DMS53 treated with DMSO at 0.1 percent for 48 hours (cell line): ENCODE measurements around the gene ZBTB48.
A peak's percentile ranks its signal among the peaks of the same experiment; 100 is the strongest.
"Not testable (repeated sequence)": the region's sequence is repeated elsewhere in the genome, so short reads cannot be mapped to it uniquely, and the experiment has no call there.

Source experiments
- DNase-seq: peaks from one replicate; lab custom pipeline; 2025; ENCODE audit not compliant: unreplicated experiment; lab: John Stamatoyannopoulos, UW

The ZBTB48 gene

DNA sequence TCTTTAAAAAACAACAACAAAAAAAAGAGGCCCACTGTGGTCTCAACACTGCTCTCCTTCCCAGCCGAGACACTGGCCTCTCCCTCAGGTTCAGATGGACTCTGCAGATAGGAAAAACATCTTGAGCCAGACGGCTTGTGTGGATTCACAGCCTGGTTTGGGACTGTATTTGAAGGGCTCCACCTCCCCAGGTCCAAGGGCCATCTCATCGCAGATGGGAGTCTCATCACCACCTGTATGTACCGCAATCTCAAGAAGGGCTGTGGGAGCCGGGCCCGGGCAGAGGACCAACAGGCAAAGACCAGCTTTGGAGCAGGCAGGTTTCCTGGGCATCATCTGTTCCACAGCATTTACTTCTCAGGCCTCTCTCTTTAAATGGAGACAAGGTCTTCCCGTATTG is 10.3 kb downstream of the ZBTB48 start:
- DNase-seq: no peak

DNA sequence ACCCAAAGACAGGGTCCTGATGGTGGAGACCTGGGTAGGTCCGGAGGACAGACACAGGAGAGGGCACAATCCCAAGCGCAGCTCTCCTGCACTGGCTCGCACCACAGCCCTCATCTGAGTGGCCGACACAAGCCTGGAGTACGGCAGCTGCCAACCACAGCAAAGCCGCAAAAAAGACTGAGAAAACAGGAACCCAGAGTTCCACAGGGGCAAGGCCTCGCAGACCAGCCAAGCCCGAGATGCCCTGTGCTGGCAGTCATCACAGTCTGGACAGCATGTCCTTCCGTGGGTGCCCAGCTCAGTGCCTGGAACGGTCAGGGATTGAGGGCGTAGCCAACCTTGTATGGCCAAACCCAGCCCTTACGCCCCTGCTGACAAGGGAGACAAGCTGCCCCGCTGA is 11.4 kb downstream of the ZBTB48 start:
- no peak for DNase-seq

DNA sequence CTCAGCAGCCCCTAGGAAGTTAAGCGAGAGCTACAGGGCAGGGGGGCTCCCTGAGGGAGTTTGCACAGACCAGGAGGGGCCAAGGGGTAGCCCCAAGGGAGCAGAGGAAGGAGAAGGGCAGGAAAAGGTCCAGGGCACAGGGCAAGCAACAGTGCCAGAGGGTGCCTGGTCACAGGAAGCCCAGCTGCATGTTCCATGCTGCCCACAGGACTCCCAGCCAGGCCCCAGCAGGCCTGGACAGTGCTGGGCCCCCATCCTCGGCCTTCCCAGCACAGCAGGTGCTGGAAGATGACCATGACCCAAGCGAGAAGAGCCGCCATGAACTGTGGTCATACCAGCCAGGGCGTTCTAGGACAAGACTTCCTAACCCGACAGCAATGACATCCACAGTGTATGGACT is 11.8 kb downstream of the ZBTB48 start:
- DNase-seq: no peak

DNA sequence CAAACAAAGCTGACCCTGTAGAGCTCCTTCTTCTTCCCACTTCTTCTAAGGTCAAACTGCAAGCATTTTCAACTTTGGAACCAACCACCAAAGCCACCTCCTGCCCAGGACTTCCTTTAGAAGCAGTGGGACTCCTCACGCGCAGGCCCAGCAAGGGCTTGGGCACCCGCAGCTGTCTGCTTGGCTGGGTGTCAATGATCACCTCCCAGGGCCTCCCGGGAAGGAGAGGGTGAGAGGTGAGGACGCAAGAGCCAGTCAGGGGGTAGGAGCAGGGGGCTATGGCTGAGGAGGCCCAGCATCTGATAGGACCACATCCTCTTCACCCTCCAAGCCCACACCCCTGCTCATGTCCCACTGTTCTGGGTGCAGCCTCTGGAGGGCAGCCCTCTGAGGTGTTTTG is 12.6 kb downstream of the ZBTB48 start:
- no peak for DNase-seq

DNA sequence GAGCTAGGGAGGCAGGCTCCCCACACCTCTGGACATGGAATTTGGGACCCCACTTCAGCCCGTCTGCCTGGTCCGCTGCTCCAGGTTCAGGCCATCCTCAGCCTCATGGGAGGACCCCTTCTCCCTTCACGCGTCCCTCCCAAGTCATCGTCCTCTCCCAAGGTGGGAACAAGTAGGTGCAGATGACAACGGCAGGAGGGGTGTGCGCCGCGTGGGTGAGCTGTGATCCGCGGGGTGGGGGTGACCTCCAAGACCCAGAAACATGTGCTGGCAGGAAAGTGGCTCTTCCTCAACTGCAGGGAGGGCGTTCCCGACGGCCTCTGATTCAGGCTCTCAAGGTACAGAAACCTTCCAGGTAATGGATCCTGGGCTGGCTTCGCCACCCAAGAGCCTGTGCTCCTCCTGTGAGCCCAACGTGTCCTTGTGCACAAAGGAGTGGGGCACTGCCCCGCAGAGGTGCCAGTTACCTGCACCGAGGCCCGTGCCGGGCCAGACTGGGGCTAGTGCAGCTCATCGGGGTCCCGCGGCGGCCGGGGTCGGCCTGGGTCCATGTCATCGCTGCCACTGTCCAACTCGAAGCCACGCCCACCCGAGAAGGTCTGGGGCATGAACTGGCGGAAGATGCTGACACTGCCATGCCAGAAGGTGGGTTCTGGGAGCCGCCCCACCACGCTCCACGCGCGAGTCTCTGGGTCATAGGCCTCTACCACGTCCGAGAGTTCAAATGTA is 13.2 kb downstream of the ZBTB48 start:
- DNase-seq: no peak

DNA sequence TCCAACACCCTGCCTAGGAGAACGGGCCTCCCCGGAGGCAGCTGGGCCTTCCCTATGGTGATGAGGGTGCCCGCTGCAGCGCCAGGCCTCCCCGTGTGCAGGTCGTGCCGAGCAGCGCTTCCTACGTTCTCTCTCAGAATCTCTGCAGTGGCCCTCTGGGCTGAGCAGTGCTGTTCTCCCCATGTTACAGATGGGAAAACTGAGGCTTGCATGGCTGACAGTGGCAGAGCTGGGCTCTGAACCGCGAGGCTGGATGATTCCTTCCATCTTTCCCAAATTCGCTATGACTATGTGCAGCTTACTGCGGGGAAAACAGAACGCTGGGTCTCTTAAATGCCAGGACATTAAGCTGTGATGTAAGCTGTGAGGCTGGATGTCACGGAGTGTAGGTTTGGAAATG is 14.0 kb downstream of the ZBTB48 start:
- no peak for DNase-seq

DNA sequence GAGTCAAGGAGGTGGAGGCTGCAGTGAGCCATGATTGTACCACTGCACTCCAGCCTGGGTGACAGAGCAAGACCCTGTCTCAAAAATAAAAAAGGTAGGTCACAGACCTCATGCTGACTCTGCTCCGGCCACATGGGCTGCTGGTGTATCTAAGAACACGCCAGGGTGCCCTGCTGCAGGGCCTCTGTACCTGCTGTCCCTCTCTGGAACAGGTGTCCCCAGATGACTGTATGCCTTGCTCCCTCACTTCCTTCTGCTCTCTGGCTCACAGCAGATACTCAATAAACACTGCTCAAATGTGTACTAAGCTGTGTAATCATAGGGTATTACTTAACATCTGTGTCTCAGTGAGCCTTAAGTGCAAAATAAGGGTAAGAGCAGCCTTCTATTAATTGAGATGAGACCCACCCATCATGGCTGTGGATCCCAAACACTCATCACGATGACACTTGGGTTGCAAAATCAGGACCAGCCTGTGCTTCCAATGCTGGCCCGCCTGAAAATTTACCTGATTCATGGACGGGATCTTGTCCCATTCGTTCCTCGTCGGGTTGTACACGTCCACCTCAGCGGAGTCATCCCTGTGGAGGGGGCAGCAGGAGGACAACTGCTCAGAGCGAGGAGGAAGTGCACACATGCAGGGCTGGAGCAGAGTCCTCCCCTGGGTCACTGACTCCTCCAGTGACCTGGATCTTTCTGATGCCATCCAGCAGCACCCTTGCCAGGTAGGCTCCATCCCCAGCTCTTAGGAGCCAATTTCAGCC is 15.4 kb downstream of the ZBTB48 start:
- no peak for DNase-seq

DNA sequence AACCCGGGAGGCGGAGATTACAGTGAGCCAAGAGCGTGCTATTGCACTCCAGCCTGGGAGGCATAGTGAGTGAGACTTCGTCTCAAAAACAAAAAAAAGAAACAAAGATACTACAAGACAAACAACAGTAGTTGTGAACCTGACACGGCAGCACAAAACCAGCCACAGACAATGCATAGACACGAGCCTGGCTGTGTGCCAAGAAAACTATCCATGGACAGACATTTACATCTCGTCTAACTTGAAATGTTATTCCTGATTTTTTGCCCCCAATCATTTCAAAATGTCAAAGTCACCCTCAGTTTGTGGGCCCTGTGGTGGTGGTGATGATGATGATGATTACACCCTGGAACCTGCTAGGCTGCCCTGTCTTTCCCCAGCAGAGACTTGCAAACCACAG is 16.6 kb downstream of the ZBTB48 start:
- DNase-seq: no peak

DNA sequence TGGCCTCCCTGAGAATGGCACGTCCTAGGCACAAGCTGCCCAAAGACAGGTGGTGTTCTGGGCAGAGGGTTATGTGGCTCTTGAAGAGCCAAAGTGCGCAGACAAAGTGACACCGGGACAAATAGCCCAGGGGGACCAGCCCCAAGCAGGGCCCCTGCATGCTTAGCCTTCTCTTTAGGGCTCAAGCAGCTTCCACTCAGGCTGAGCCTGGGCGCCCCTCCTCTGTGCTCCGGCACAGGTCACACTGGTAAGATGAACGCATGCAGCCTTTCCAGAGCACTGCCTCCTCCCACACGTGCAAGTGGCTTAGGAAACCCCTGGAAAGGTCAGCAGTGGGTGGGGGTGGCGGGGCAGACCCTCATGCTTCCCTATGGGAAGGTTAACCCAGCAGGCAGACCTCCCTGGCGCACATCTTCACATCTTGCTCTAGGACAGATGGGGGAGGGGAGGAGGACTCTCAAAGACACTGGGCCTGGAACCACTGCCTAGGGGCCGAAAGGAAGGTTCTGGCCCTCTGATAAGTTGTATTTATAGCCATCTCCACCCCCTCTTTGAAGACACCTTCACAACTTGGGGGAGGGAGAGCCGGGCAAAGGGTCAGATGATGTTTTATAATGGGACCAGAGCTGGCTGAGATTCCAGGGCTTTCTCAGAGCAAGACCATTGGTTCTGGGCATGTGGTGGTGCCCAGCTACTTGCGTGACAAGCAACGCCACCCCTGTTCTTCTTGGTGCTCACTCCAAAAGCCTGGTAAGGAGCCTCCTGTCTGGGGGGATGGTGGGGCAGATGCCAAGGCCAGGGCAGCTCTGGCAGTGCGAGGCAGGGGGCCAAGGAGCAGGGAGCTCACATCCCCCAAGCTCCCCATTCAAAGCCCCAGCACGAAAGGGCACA is 17.3 kb downstream of the ZBTB48 start:
- no peak for DNase-seq

DNA sequence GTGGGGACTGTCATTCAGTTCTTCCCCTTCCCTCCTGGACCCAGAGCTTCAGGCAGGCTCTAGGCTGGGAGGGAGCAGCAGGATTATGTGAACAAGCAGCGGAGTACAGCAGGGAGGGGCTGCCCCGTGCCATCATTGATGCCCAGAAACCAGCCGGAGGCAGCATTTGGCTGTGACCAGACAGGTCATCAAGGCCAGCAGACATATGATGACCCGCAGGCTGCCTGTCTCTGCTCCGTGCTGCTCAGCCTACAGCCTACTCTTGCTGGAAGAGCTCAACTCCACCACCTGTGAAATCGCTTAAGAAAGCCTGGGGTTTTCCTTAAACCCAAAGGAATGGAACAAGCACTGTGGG is 18.0 kb downstream of the ZBTB48 start:
- DNase-seq: no peak

DNA sequence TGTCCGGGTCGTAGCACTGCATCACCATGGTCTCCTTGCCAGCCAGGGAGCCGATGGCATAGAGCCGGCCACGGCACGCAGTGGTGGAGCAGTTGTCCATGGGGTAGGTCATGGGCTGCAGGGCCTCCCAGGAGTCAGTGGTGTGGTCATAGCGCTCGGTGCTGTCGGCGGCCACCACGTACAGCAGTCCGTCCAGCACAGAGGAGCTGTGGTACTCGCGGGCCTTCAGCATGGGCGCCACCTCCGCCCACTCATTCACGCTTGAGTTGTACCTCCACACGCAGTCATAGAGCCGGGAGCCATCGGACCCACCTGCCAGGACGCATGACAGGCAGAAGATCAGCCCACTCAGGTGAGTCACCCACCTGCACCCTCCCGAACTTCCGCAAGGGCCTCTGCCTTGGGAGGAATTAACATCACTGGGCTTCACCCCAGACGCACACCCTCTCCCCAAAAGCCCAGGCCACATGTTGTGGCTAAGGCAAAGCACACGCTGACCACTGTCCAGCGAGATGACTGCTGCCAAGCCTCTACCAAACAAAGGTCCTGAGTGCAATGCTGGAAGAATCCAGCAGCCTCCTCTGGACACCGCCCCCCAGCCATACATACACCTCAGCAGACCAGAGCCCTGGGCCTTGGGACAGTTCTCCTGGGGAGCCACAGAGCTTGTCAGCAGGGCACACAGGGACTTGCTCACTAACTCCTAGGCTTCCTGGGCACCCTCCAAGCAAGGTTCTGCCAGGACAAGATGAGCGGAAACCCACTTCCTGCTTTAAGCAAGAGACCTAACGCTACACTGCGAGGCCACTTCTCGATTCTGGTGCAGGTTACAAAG is 19.6 kb downstream of the ZBTB48 start:
- DNase-seq: no peak

DNA sequence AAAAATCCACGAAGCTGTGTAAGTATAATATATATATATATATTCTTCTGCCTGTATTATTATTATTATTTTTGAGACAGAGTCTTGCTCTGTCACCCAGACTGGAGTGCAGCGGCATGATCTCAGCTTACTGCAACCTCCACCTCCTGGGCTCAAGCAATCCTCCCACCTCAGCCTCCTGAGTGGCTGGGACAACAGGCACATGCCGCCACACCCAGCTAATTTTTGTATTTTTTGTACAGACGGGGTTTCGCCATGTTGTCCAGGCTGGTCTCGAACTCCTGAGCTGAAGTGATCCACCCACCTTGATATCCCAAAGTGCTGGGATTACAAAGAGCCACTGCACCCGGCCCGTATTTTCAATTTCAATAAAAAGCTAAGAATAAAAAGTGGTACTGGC is 20.2 kb downstream of the ZBTB48 start:
- DNase-seq: not testable (repeated sequence)

DNA sequence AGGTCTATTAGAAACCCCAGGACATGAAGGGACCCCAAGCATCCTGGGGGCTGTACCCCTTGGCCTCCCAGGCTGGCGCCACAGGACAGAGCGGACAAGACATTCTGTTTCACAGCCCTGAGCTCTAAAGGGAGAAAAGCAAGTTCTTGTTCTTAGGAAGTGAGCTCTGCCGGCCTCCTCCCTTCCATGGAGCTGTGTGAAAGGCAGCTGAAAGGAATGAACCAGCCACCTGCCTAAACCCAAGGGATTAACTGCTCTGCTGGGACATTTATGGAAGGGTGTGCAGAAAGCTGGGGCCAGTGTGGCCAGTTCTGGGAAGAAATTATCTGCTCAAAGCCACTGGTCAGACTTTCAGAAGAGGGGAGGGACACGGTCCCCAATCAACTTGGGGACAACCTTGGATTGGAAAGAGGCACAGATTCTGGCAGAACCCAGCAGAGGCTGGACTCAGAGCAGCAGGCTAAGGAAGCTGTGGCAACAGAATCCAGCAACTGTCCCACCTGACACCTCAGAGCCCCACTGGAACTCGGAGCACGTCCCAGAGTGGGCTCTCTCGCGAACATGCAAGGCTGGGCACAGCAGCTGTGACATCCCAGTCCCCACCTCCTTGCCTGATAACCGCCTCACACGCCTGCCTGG is 20.7 kb downstream of the ZBTB48 start:
- DNase-seq: no peak

DNA sequence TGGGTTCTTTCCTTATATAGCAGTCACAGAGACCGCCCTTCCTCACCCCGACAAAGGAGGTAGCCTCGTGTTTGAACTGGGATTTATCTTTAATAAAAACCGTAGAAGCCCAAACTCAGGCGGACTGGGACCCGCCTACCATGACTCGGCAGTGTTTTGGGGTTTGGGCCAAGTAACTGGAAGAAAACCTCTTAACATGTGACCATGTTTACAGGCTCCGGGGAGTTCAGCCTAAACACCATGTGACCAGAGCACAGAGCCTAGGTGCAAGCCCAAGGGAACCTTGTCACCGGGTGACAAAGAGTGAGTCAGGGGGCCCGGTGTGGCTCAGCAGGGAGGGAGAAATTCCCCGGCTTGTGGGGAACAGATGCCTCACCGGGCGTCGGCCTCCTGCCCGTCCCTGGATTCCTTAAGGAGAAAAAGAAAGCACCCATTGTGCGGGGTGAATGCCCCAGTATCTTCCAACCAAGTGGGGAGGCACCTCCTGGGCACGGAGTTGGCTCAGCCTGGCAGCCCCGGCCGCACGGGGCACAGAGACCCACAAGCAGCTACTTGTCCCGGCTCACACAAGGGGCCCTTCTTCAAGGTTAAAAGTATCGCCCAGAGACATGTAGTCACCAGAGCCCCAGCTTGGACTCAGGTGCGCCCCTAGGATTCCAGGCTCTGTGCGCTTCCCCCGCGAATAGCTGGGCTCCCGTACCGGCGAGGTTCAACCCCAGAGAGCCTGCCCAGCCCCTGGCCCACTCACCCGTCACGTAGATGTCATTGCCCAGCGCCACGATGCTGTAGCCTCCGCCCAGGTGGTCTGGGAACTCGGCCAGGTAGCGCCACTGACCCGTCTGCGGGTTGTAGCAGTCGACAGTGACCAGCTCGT is 21.5 kb downstream of the ZBTB48 start:
- peak; percentile 31 for DNase-seq

DNA sequence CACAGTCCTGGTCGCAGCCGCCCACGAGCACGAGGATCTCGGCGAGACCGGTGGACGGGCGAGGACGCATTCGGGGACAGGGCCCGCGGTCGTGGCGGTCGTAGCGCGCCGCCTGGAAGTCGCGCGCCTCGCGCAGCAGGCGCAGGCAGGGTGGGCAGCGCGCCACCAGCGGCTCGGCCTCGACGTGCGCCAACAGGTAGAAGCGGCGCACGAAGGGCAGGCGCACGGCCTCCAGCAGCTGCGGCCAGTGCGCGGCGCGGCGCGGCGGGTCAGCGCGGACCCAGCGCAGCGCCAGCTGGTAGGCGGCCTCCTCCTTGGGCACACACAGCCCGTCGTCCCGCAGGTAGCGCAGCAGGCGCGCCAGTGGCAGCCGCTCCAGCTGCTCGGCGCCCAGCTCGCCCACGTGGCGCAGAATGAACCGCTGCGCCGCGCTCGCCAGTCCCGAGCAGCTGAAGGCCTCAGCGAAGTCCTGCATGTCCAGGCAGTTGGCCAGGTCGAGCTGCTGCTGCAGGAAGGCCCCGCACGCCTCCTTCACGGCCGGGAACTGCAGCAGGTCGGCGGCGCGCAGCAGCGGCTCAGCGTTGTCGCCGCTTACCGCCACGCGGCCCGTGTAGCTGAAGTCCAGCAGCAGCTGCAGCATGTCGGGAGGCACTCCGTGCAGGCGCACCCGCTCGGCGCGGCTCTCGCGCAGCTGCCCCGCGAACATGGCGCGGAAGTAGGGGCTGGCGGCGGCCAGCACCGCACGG is 22.3 kb downstream of the ZBTB48 start:
- DNase-seq: peak; percentile 62

DNA sequence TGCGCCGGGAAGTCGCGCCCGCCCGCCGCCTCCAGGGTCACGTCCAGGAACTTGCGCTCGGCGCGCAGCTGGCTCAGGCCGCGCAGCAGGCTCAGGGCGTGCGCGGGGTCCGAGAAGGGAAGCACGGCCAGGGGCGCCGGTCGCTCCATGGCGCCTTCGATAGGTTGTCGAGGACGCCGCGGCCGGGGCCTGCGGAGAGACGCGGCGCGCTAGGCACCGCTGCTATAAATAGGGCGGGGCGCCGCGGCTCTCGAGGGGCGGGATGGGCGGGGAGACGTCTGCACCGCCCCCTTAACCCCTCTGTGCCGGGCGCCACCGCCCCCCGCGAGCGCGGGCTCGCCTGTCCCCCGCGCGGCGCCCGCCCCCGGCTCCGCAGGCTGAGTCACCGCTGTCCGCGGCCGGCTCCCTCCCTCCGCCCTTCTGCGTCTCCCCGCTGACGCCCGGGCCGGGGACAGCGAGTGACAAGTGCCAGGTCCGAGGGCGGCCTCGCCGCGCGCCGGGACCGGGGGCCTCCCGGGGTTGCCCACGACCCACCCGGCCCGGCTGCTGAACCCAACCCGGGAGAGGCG is 23.0 kb downstream of the ZBTB48 start, which contains the start of gene KLHL21:
Gene KLHL21 (minus strand): TSS at position 201 of the 569 bp plus-strand sequence. CDS start 52 bp downstream, at position 149.
- DNase-seq: peak; percentile 70

DNA sequence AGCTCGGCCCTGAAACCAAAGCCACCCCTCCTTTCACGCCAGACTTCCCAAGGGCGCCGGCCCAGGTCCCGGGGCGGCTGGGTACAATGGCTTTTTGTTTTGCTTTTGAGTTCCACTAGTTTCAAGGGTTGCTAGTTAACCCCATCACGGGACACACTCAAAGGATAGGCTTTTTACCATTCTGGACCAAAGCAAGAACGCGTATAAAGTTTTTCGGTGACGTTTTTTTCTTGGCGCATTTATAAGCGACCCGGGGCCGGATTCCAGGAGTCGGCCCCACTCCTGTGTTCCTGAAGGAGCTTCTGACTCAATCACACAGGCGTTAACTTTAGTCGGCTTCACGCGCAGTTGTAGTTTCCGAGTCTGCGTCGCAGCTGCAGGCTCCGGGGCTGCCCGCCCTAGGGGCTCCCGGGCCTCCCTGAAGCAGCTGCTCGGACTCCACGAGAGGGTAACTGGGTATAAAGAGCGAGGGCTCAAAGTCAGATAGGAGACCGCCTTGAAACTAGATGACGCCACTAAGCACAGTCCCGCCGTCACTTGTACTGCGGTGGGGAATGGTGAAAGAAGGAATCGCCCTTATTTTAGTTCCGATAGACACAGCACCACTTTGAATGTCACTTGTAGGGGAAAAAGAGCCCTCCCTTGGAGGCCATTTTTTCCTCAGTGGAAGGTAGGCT is 23.6 kb downstream of the ZBTB48 start:
- DNase-seq: peak; percentile 66
